HAP-1 (cell line): Measurements from ENCODE around the gene SCG5.

Experiments used
- DNase-seq, 2 experiments: peaks; one replicate each; pipeline ENCODE4 v3.0.0-alpha.2; 2016 to 2020; ENCODE audit warnings: low spot score in 2 of 2
- H3K27me3 ChIP-seq: fragments of 250-450 bp; sonication (Bioruptor Pico); 2 replicates; pipeline ENCODE4 v1.5.1; 2020; ENCODE audit warnings: low read depth, mild to moderate bottlenecking, moderate library complexity
- H3K36me3 ChIP-seq: fragments of 250-450 bp; sonication (Bioruptor Pico); replicated peaks from 2 replicates; pipeline ENCODE4 v1.5.1; 2020; ENCODE audit warnings: mild to moderate bottlenecking
- H3K4me1 ChIP-seq: fragments of 250-450 bp; sonication (Bioruptor Pico); 2 replicates; pipeline ENCODE4 v1.5.1; 2020; ENCODE audit warnings: mild to moderate bottlenecking
- H3K4me3 ChIP-seq: fragments of 250-450 bp; sonication (Bioruptor Pico); 2 replicates; pipeline ENCODE4 v1.5.1; 2020; ENCODE audit warnings: mild to moderate bottlenecking, moderate library complexity
- H3K9me3 ChIP-seq: fragments of 250-450 bp; sonication (Bioruptor Pico); 2 replicates; pipeline ENCODE4 v1.5.1; 2020; ENCODE audit warnings: mild to moderate bottlenecking, moderate library complexity
- in situ Hi-C: fragments of 300-500 bp; cut with MboI; formaldehyde crosslinking; loops from 3 replicates; pipeline ENCODE4 v1.14.3; 2020; ENCODE audit warnings: low sequenced_read_pairs, inconsistent platforms, mixed read lengths

SCG5 gene

DNA sequence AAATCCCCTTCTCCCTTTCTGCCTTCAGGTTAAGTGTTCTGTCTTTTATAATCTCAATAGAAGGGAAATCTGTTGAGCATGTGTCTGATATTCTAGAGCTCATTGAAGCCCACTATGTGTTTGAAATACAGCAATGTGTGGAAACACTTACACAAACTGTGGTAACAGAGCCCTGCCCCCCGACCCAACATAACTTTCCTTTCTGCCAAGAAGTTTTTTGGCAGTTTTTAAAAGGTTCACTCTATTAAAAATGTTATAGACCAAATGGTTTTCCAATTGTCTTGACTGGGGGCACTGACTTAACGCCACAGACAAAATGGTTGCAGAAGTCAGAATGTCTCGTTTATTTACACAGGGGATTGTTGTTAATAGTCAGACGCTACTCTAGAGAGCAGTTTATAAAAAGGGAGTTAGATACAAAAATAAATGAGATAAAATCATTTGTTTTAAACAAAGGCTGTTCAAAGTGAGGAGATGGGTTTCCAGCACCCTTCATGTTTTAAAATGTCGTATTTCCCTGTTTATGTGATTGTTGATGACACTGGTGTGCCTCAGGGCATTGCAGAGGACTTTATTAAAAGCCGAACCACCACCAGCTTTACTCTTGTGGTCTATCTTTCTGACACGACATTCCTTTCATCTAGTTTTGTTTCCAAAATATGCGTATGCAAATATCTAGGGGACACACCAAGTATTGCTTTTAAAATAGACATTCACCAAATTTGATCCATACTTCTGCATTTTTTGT, 49.6 kb downstream of the SCG5 start:
- H3K4me1 ChIP-seq = no peaks in the 10 kb centered on the region
- H3K27me3 ChIP-seq = peaks cover 2% of the 10 kb centered on the region; the same call in 1 of the 2 replicates
- H3K9me3 ChIP-seq = no peaks in the 10 kb centered on the region
- no peaks in the 10 kb centered on the region for H3K36me3 ChIP-seq
- no peak overlapping the region for H3K4me3 ChIP-seq
- no peak for DNase-seq
- in situ Hi-C loops = no loop called here

DNA sequence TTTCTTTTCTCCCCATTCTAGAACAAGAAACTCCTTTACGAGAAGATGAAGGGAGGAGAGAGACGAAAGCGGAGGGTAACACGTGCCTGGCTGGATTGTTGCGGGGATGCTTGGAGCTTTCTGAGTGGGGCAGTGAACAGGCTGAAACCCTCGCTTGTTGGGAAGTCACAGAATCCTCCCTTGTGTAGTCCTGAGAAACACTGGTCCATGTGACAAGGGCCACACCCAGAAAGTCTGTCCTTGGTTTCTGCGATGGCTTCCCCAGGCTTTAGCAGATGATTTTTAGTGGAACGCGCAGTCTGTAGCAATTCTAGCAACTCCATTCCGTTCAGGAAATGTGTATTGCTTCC, 50.2 kb downstream of the SCG5 start:
- no peak for DNase-seq
- in situ Hi-C loops = no loop called here

DNA sequence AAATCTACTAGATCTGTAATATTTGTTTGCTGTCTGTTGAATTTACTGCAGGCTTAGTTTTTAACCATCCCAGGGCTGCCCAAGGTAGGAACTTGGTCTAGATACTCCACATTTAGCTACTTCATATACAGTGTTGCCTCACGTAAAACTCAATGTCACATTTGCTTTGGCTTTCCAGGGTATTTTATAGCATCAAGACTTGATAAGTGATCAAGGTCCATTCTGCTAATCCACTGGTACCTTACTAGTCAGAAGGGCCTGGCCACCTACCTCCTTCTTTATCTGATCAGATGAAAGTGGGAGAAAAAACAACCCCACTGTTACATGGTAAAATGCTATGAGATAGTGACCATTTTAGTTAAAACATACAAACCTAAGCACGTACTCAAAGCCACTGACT, 50.8 kb downstream of the SCG5 start:
- DNase-seq = no peak
- in situ Hi-C loops = no loop called here
- Histone ChIP-seq H3K4me1 (no peaks in the 10 kb centered on the region; the same call in 1 of the 2 replicates), H3K4me3 (no peak overlapping the region), H3K27me3 (peaks cover 2% of the 10 kb centered on the region; the same call in 1 of the 2 replicates), H3K9me3 (no peaks in the 10 kb centered on the region; the same call in 1 of the 2 replicates), H3K36me3 (no peaks in the 10 kb centered on the region)

More for the DNA sequence above, 50.2 kb downstream of the SCG5 start:
- Histone ChIP-seq H3K36me3 (no peaks in the 10 kb centered on the region), H3K4me3 (no peak overlapping the region), H3K9me3 (no peaks in the 10 kb centered on the region), H3K4me1 (no peaks in the 10 kb centered on the region; the same call in 1 of the 2 replicates), H3K27me3 (peaks cover 2% of the 10 kb centered on the region; the same call in 1 of the 2 replicates)

DNA sequence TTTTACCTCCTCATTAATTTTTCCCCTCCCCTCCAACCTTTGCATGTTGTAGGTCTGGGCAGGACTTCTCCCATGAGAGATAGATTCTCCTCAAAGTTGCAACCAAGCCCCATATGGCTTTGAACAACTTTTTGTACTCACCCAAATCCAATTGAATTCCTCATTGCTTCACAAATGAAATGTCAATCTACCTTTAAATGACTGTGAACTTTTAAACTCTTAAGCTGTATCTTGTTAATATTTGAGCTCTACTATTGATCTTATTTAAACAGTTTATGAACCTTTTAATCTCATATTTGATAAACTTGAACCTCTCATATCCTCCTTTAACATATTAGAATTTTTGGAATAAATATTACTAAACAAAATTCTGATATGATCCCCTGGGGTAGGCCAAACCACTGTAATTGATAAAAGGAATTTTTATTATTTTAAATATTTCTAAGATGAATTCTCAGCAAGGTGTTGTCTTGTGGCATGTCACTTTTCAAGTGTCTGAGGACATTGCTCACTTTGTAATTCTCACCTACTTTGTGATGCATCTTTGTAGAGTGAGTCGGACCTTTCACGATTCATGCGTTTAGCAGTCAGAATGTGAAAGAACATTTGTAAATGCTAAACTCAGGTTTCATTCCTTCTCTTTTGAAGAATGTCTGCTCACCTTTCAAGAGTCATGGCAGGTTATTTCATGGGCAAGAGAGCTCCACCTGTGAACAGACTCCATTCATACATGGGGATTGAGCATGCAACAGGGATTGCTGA, 52.9 kb downstream of the SCG5 start:
- in situ Hi-C loops = no loop called here
- no peaks in the 10 kb centered on the region; the same call in 1 of the 2 replicates for H3K9me3 ChIP-seq

DNA sequence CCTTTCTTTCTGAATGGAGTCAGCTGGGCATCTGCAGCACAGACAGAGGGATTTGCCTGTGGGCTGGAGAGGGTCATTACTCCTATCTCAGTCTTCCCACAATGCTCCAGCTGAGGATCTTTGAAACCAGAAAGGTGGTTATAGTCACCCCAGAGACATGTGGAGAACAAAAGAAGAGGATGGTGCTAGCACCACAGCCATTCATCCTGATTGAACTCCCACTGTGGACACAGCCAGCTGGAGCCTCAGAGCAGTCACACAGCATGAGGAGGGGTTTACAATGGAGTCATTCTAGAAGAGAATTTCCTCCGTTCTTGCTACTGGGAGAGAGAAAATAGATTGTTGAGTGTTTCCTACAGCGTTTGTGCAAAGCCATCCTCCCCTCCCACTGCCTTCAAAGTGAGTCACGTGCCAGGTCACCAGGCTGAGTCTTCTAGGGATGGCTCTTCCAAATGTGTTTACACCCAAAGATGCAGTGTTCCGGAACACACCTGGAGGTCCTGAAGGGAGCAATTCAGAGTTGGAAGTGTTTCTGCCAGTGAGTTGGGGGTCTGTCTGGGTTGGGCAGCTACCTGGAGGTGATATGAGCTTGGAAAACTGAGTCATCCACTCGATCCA, 57.4 kb downstream of the SCG5 start:
- H3K4me1 ChIP-seq = no peaks in the 10 kb centered on the region; the same call in 1 of the 2 replicates
- H3K36me3 ChIP-seq = no peaks in the 10 kb centered on the region
- no peak overlapping the region for H3K4me3 ChIP-seq
- in situ Hi-C loops = no loop called here
- no peaks in the 10 kb centered on the region for H3K27me3 ChIP-seq
- DNase-seq = no peak
- no peaks in the 10 kb centered on the region; the same call in 1 of the 2 replicates for H3K9me3 ChIP-seq

More for the DNA sequence above, 52.9 kb downstream of the SCG5 start:
- no peak for DNase-seq
- peaks cover 2% of the 10 kb centered on the region; the same call in 1 of the 2 replicates for H3K27me3 ChIP-seq
- no peaks in the 10 kb centered on the region for H3K36me3 ChIP-seq
- no peaks in the 10 kb centered on the region; the same call in 1 of the 2 replicates for H3K4me1 ChIP-seq
- H3K4me3 ChIP-seq = no peak overlapping the region

DNA sequence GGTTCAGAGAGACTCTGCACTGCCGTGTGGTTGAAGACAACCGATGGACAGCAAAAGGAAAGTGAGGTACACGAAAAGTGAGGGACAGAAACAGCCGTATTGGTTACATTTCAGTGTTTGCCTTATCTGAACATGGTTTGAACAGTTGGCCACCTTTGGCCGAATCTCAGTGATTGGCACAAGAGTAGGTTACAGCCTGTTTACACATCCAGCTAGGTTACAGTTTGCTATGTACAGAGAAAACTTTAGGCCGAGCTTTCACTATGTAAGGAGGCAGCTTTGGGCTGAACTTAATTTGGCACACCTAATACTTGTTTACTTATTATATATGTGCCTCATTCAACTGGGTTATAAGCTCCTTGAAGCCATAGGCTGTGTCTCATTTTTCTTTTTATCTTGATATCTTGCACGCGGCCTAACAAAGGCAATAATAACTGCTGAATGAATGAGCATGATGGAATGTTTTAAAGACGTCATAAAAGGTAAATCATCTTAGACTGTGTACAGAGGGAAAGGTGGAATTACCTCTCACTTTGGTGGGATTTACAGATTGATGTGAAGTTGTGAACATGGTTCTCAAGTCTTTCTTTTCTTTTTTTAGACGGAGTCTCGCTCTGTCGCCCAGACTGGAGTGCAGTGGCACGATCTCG, 59.1 kb downstream of the SCG5 start:
- in situ Hi-C loops = no loop called here
- no peak for DNase-seq

DNA sequence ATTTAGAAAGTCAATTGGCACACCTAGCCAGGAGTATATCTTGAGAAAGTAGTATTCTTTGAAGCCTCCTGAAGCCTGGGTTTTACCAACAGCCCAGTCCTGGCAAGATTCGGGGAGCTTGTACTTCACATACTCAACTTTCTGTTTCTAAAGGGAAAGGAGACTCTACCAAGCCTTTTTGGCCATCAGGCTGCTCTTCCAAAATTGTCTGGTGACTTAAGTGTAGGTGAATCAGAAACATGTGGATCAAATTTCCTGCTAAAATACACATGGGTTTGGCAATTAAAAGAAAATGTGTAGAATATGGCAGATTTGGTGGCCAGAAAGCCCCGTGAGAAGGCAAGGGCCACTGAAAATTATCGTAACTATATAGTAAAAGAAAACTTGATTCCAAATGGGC, 60.4 kb downstream of the SCG5 start:
- in situ Hi-C loops = no loop called here
- Histone ChIP-seq H3K36me3 (no peaks in the 10 kb centered on the region), H3K4me3 (no peak overlapping the region), H3K4me1 (no peaks in the 10 kb centered on the region; the same call in 1 of the 2 replicates), H3K27me3 (peaks cover 8% of the 10 kb centered on the region; the same call in 1 of the 2 replicates), H3K9me3 (no peaks in the 10 kb centered on the region; the same call in 1 of the 2 replicates)
- DNase-seq = no peak

More for the DNA sequence above, 59.1 kb downstream of the SCG5 start:
- H3K4me3 ChIP-seq = no peak overlapping the region
- H3K36me3 ChIP-seq = no peaks in the 10 kb centered on the region
- peaks cover 8% of the 10 kb centered on the region; the same call in 1 of the 2 replicates for H3K27me3 ChIP-seq
- H3K4me1 ChIP-seq = no peaks in the 10 kb centered on the region; the same call in 1 of the 2 replicates
- no peaks in the 10 kb centered on the region; the same call in 1 of the 2 replicates for H3K9me3 ChIP-seq

DNA sequence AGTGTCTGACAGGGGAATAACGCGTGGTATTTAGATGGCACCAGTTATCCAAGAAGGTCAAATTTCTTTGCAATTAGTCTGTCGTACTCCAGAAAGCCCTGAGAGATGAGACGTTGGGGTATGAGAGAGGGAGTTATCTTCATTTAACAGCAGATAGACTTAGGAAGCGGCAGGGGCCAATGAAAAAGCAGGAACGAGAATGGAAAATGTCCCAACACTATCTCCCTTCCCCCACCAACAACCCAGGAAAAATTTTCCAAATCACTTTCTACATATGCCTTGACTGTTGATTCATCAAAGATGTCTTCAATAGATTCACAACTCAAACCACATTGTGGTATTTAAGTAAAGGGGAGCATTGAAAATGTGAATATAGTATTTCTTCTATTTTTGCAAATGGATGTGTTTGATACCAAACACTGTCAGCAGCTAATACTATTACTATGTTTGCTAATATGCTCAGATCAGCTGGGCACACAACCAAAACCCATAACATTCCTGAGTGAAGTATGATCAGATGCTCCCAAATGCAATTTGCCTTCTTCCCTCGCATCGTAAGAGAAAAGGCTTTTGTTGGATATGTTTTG, 63.0 kb downstream of the SCG5 start:
- no peak overlapping the region for H3K4me3 ChIP-seq
- H3K9me3 ChIP-seq = no peaks in the 10 kb centered on the region
- H3K27me3 ChIP-seq = peaks cover 8% of the 10 kb centered on the region; the same call in 1 of the 2 replicates
- no peak for DNase-seq
- no peaks in the 10 kb centered on the region for H3K36me3 ChIP-seq
- H3K4me1 ChIP-seq = no peaks in the 10 kb centered on the region
- in situ Hi-C loops = no loop called here

DNA sequence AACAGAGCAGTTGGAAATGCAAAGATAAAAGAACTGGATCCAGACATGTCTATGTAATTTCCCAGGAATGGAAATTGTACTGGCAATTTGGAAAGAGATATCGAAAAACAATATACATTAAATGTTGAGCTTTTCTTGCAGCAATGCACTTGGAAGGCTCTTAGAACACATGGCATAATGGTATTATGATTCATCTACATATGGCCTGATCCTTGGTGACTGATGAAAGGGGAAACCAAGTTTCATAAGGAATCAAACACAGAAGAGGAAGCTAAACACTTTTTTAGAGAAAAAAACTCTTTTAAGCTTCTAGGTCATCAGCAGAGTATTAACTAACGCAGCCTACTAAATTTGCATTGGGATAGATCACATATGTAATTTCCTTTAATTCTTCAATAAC, 63.9 kb downstream of the SCG5 start:
- H3K4me1 ChIP-seq = no peaks in the 10 kb centered on the region
- H3K4me3 ChIP-seq = no peak overlapping the region
- no peak for DNase-seq
- no peaks in the 10 kb centered on the region for H3K9me3 ChIP-seq
- H3K36me3 ChIP-seq = no peaks in the 10 kb centered on the region
- H3K27me3 ChIP-seq = peaks cover 8% of the 10 kb centered on the region; the same call in 1 of the 2 replicates
- in situ Hi-C loops = no loop called here

DNA sequence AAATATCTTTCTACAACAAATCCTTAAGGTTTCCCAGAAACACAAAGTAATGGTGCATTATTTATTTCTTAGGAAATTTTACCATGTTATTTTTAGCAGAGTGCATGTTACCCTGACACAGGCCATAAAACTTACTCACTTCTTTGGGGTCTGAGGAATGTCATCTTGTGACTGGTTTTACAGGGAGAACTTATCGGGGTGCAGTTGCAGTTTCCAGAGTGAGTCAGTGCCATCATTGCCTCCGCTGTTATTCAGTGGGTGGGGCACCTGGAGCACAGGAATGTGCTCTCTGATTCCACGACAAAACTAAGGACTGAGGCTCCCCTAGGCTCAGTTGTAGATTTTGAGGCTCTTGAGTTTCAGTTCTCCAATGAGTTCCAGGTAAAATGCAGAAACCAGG, 65.2 kb downstream of the SCG5 start:
- Histone ChIP-seq H3K4me1 (no peaks in the 10 kb centered on the region), H3K9me3 (no peaks in the 10 kb centered on the region), H3K36me3 (no peaks in the 10 kb centered on the region), H3K4me3 (no peak overlapping the region), H3K27me3 (peaks cover 8% of the 10 kb centered on the region; the same call in 1 of the 2 replicates)
- DNase-seq = no peak
- in situ Hi-C loops = no loop called here

DNA sequence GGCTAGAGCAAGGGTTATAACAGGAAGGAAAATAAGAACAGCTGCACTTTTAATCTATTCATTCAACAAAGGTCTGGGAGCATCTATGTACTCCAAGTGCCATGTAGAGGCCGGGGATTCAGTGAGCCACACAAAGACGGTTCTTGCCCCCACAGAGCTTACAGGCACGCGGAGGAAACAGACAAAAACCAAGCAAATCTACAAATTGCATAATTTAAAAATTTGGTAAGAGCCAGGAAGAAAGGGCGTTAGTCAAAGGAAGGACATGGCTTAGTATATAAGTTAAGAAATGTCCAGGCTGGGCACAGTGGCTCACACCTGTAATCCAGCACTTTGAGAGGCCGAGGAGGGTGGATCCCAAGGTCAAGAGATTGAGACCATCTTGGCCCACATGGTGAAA, 65.9 kb downstream of the SCG5 start:
- Histone ChIP-seq H3K4me1 (no peaks in the 10 kb centered on the region), H3K9me3 (no peaks in the 10 kb centered on the region), H3K4me3 (no peak overlapping the region), H3K36me3 (no peaks in the 10 kb centered on the region), H3K27me3 (peaks cover 8% of the 10 kb centered on the region; the same call in 1 of the 2 replicates)
- DNase-seq = no peak
- in situ Hi-C loops = no loop called here

DNA sequence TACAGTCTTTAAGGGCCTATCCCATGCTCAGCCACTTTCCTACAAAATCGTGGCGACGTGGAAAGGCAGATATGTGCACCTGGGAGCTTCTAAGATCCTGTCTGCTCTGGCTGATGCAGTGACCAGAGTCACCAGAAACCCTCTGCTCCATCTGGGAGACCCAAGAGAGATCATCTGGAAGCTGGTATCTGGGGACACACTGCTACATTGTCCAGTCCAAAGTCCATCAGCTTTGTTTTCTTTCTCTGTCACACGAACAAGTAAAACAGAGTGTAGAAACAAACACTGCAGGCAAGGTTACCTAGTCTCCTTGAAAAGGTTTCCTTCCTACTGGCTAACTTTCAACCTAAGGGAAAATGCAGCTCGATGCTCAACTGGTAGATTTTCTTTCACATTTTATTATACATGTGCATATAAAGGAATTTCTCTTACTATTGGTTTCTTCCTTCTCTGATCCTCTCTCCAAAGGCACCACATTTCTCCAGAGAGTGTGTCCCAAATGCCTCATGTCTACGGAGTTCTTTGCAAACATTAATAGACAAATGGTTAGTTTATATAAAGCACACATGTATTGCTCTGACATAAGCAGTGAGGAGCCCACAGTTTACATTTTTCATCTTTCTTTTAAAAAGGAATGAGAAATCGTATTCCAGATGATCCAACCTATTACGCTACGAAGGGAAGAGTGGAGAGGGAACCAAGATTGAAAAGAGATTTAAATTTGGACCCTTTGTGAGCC, 68.0 kb downstream of the SCG5 start:
- no peaks in the 10 kb centered on the region for H3K9me3 ChIP-seq
- no peaks in the 10 kb centered on the region for H3K36me3 ChIP-seq
- H3K27me3 ChIP-seq = peaks cover 9% of the 10 kb centered on the region; the same call in 1 of the 2 replicates
- no peak for DNase-seq
- H3K4me1 ChIP-seq = no peaks in the 10 kb centered on the region
- in situ Hi-C loops = no loop called here
- H3K4me3 ChIP-seq = no peak overlapping the region
